NCI-H1092 treated with DMSO at 0.1 percent for 48 hours (cell line): ENCODE measurements around the gene SLC12A7.

Experiments used
- DNase-seq: peaks from one replicate; lab custom pipeline; 2025; lab: John Stamatoyannopoulos, UW

The SLC12A7 gene

GRCh38 chr5:1077491-1078020 lies 34.3 kb downstream of the SLC12A7 start:
- no peak for DNase-seq

GRCh38 chr5:1077026-1077425 lies 34.8 kb downstream of the SLC12A7 start:
- no peak for DNase-seq

- DNase-seq, result no peak
Measured at GRCh38 chr5:1076406-1076805, 35.5 kb downstream of the SLC12A7 start.

- no peak for DNase-seq
Measured at GRCh38 chr5:1075931-1076330, 35.9 kb downstream of the SLC12A7 start.

- no peak for DNase-seq
Measured at GRCh38 chr5:1075555-1075881, 36.3 kb downstream of the SLC12A7 start.

- DNase-seq, result no peak
Measured at GRCh38 chr5:1074816-1075554, 36.9 kb downstream of the SLC12A7 start.

GRCh38 chr5:1074226-1074625 lies 37.6 kb downstream of the SLC12A7 start:
- no peak for DNase-seq

GRCh38 chr5:1073239-1074102 lies 38.4 kb downstream of the SLC12A7 start:
- no peak for DNase-seq

- DNase-seq, result no peak
Measured at GRCh38 chr5:1069720-1070088, 42.2 kb downstream of the SLC12A7 start.

GRCh38 chr5:1068895-1069719 lies 42.8 kb downstream of the SLC12A7 start:
- no peak for DNase-seq

GRCh38 chr5:1068204-1068894 lies 43.5 kb downstream of the SLC12A7 start:
- DNase-seq, result no peak

GRCh38 chr5:1067141-1068121 lies 44.4 kb downstream of the SLC12A7 start:
- DNase-seq, result no peak

GRCh38 chr5:1066676-1067075 lies 45.2 kb downstream of the SLC12A7 start:
- DNase-seq, result no peak

GRCh38 chr5:1065891-1066650 lies 45.8 kb downstream of the SLC12A7 start:
- no peak for DNase-seq

- DNase-seq, result no peak
Measured at GRCh38 chr5:1065143-1065750, 46.6 kb downstream of the SLC12A7 start.

- no peak for DNase-seq
Measured at GRCh38 chr5:1064383-1065142, 47.3 kb downstream of the SLC12A7 start.

- DNase-seq, result no peak
Measured at GRCh38 chr5:1063661-1064382, 48.0 kb downstream of the SLC12A7 start.
